ENCODE results near the gene TBCEL.

Gene TBCEL

DNA sequence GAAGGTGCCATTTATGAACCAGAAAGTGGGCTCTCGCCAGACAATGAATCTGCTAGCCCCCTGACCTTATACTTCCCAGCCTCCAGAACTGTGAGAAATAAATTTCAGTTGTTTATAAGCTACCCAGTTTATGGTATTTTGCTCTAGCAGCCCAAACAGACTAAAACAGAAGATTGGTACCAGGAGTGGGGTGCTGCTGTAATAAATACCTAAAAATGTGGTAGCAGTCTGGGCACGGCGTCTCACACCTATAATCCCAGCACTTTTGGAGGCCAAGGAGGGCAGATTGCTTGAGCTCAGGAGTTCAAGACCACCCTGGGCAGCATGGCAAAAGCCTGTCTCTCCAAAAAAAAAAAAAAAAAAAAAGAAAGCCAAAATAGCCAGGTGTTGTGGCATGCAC, 98.4 kb downstream of the TBCEL start:
- no peak for DNase-seq
- intact Hi-C loops (cut with DNase I): no loop called here

- intact Hi-C loops (cut with DNase I): no loop called here
- no peak for DNase-seq
These were observed 99.7 kb downstream of the TBCEL start for GRCh38 chr11:121123496-121124069.

DNA sequence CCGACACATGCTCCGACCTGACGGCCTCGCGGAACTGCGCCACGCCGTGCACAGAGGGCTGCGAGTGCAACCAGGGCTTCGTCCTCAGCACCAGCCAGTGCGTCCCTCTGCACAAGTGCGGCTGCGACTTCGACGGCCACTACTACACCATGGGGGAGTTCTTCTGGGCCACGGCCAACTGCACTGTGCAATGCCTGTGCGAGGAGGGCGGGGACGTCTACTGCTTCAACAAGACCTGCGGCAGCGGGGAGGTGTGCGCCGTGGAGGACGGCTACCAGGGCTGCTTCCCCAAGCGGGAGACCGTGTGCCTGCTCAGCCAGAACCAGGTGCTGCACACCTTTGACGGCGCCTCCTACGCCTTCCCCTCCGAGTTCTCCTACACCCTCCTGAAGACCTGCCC, 103.9 kb downstream of the TBCEL start:
- DNase-seq: no peak
- intact Hi-C loops (cut with DNase I): no loop called here

- intact Hi-C loops (cut with DNase I): no loop called here
- no peak for DNase-seq
These were observed 105.7 kb downstream of the TBCEL start for GRCh38 chr11:121129362-121130340.

DNA sequence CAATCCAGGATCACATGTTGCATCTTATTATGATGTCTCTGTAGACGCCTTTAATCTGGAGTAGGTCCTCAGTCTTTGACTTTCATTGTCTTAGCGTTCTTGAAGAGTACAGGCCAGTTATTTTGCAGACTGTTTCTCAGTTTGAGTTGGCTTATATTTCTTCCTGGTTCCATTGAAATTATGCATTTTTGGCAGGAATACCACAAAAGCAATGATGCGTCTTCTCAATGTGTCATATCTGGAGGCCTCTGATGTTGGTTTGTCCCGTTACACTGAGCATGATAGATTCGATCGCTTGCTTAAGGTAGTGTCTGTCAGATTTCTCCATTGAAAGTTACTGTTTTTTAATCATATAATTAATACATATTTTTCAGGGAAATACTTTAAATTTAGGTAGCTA, 107.8 kb downstream of the TBCEL start:
- intact Hi-C loops (cut with DNase I): no loop called here
- no peak for DNase-seq

DNA sequence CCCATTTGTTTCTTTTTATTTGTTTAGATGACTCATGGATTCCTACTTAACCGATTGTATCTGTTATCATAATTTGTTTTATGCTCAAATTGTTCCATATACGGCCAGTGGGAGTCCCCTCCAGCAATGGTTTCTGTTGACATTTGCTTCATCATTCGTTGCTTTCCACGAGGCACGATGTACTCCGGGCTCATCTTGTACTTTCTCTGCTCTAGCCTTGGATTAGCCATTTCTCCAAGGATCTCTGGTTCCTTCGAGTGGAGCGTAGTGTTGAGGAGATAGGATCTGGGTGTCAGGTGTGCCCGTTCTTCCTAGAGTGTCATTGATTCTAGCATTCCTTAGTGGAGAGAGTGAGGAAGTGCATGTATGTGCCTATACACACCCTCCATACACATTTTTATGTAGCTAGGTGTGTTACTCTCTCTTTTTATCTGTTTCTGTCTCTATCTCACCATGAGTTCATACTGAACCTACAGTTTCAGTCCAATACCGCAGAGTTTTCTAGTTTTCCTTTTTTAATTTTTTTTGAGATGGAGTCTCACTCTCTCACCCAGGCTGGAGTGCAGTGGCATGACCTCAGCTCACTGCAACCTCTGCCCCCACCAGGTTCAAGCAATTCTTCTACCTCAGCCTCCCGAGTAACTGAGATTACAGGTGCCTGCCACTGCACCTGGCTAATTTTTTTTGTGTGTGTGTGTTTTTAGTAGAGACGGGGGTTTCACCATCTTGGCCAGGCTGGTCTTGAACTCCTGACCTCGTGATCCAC, 108.5 kb downstream of the TBCEL start:
- intact Hi-C loops (cut with DNase I): no loop called here

GRCh38 chr11:121134741-121135312, 110.9 kb downstream of the TBCEL start:
- DNase-seq: no peak
- intact Hi-C loops (cut with DNase I): no loop called here

More for the DNA sequence above, 108.5 kb downstream of the TBCEL start:
- DNase-seq: no peak

- intact Hi-C loops (cut with DNase I): no loop called here
- DNase-seq: no peak
These were observed 113.1 kb downstream of the TBCEL start for GRCh38 chr11:121137005-121137404.

DNA sequence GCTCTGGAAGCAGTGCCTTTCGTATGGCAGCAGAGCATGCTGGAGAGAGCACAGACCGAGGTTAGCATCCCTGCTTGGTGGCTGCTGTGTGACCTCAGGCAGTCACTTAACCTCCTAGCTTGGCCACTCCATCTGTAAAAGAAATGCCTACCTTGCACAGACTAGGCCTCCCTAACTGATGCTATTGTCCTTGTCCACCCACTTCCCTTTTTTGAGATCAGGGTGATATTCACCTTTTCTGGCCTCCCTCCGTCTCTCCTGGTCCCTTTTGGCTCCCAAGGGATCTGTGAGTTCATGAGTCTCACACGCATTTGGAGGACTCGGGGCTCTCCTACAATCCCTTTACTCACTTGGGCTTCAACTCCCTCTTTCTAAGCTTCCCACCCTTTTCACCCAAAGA, 114.4 kb downstream of the TBCEL start:
- no peak for DNase-seq
- intact Hi-C loops (cut with DNase I): no loop called here

GRCh38 chr11:121140369-121140768, 116.5 kb downstream of the TBCEL start:
- intact Hi-C loops (cut with DNase I): no loop called here
- DNase-seq: no peak

Data from head of caudate nucleus (tissue), 42 donors.